Left lung (tissue), 10 donors: ENCODE data around the gene TMEM134. TPM values are rescaled to one million over a fixed set of nuclear protein-coding genes. Genes with fewer than 3 reads are reported as not detected.
A peak's percentile ranks its signal among the peaks of the same experiment; 100 is the strongest.

ENCODE experiments used
- ATAC-seq: fragments of 200-7000 bp; cut with Tn5 transposase; one replicate; pipeline ENCODE4 v1.9.1; 2020; ENCODE audit warnings: moderate library complexity
- DNase-seq, 4 donors: peaks; one replicate each; pipeline ENCODE4 v3.0.0-alpha.2; 2013 to 2020
- H3K27ac ChIP-seq, 2 donors: fragments of 200-600 bp; sonication (generic) in 1 of 2; one replicate each; pipeline versions ENCODE4 v1.5.0 to v1.8.0; 2020 to 2021
- H3K27me3 ChIP-seq, 2 donors: fragments of 200-600 bp; sonication (generic) in 1 of 2; one replicate each; pipeline versions ENCODE4 v1.5.0 to v1.8.0; 2020 to 2021
- H3K36me3 ChIP-seq, 2 donors: fragments of 200-600 bp; sonication (generic) in 1 of 2; one replicate each; pipeline versions ENCODE4 v1.5.0 to v1.8.0; 2020 to 2021
- H3K4me1 ChIP-seq, 2 donors: fragments of 200-600 bp; one replicate each; pipeline ENCODE4 v1.8.0; 2021
- H3K4me3 ChIP-seq, 2 donors: fragments of 200-600 bp; sonication (generic) in 1 of 2; one replicate each; pipeline versions ENCODE4 v1.5.0 to v1.8.0; 2020 to 2021; ENCODE audit warnings: mild to moderate bottlenecking in 1 of 2
- H3K9me3 ChIP-seq, 2 donors: fragments of 200-600 bp; sonication (generic) in 1 of 2; one replicate each; pipeline versions ENCODE4 v1.5.0 to v1.8.0; 2020 to 2021
- CTCF ChIP-seq, 2 donors: fragments of 200-600 bp; sonication (generic) in 1 of 2; IDR thresholded peaks; one replicate each; pipeline versions ENCODE4 v1.5.0 to v1.8.0; 2021; ENCODE audit warnings: antibody characterized with exemption in 2 of 2
- intact Hi-C, 2 donors: fragments of 100-400 bp; cut with DNase I; formaldehyde crosslinking; loops; one replicate each; pipeline versions ENCODE4 v1.11.2 to v1.14.2; 2022
- polyA plus RNA-seq, 6 donors: library from polyadenylated mRNA; unstranded; fragments of 120-200 nt; gene quantifications; one replicate each; pipeline ENCODE4 v1.2.1, GENCODE V29; 2013; ENCODE audit not compliant: insufficient read length in 6 of 6
- total RNA-seq, 2 donors: library from RNA; stranded (reverse); fragmentation: NEBNext Ultra II Directional; extraction: Animal tissue kit (Norgen Biotek cat#: 25700); gene quantifications; one replicate each; pipeline ENCODE4 v1.2.1, GENCODE V29; 2021
- donor health status: DM: no; HTN: yes; CAD: no.
- donor health status: DM: no; HTN: no; CAD: no.

TMEM134 gene
- total and polyA plus RNA-seq, 8 donors: 33.4 to 51.8 (median 44.7) TPM

GRCh38 chr11:67504005-67504949 lies 35.2 kb upstream of the TMEM134 start:
- DNase-seq (peak in 3 of 4 donors; percentile 23 to 83 (median 53)), ATAC-seq (no peak)
- Histone ChIP-seq H3K4me1 (peaks cover 24 to 65% of the 10 kb centered on the region in 2 donors), H3K27ac (peak overlapping the region; percentile 88 to 92), H3K27me3 (peaks cover 0 to 20% of the 10 kb centered on the region in 2 donors), H3K9me3 (no peaks in the 10 kb centered on the region), H3K36me3 (peaks cover 0 to 34% of the 10 kb centered on the region in 2 donors), H3K4me3 (peak overlapping the region; percentile 50 to 94)
- TF ChIP-seq CTCF (IDR thresholded peaks at IDR 0.05): no peak
- intact Hi-C loops: no loop called here

- H3K4me1 ChIP-seq: peaks cover 24 to 59% of the 10 kb centered on the region in 2 donors
- no peak for ATAC-seq
- no peaks in the 10 kb centered on the region for H3K9me3 ChIP-seq
- no peak overlapping the region for H3K27ac ChIP-seq
- peak in 1 of 4 donors; percentile 69 for DNase-seq
- H3K4me3 ChIP-seq: peak overlapping the region; percentile 50 to 94
- H3K36me3 ChIP-seq: peaks cover 0 to 43% of the 10 kb centered on the region in 2 donors
- intact Hi-C loops: no loop called here
- no peak for TF ChIP-seq CTCF (IDR thresholded peaks at IDR 0.05)
- H3K27me3 ChIP-seq: peaks cover 0 to 20% of the 10 kb centered on the region in 2 donors
Observed at GRCh38 chr11:67503119-67504004, 34.3 kb upstream of the TMEM134 start.

- H3K27me3 ChIP-seq: peaks cover 0 to 20% of the 10 kb centered on the region in 2 donors
- intact Hi-C loops: no loop called here
- no peak overlapping the region for H3K4me3 ChIP-seq
- ATAC-seq: no peak
- no peak for TF ChIP-seq CTCF (IDR thresholded peaks at IDR 0.05)
- DNase-seq: peak in 1 of 4 donors; percentile 63
- peaks cover 23 to 56% of the 10 kb centered on the region in 2 donors for H3K4me1 ChIP-seq
- H3K27ac ChIP-seq: no peak overlapping the region
- no peaks in the 10 kb centered on the region for H3K9me3 ChIP-seq
- peaks cover 0 to 52% of the 10 kb centered on the region in 2 donors for H3K36me3 ChIP-seq
Observed at GRCh38 chr11:67502328-67502979, 33.4 kb upstream of the TMEM134 start.

GRCh38 chr11:67501854-67502253 lies 32.8 kb upstream of the TMEM134 start:
- intact Hi-C loops: no loop called here
- H3K4me3 ChIP-seq: no peak overlapping the region
- ATAC-seq: no peak

More at GRCh38 chr11:67501854-67502253, 32.8 kb upstream of the TMEM134 start:
- TF ChIP-seq CTCF (IDR thresholded peaks at IDR 0.05): no peak
- Histone ChIP-seq H3K36me3 (peaks cover 0 to 54% of the 10 kb centered on the region in 2 donors), H3K9me3 (no peaks in the 10 kb centered on the region), H3K27ac (no peak overlapping the region), H3K27me3 (peaks cover 0 to 20% of the 10 kb centered on the region in 2 donors), H3K4me1 (peaks cover 17 to 50% of the 10 kb centered on the region in 2 donors)
- DNase-seq: peak in 1 of 4 donors; percentile 69
